Measurements from ENCODE around the gene NVL.

Gene NVL

DNA sequence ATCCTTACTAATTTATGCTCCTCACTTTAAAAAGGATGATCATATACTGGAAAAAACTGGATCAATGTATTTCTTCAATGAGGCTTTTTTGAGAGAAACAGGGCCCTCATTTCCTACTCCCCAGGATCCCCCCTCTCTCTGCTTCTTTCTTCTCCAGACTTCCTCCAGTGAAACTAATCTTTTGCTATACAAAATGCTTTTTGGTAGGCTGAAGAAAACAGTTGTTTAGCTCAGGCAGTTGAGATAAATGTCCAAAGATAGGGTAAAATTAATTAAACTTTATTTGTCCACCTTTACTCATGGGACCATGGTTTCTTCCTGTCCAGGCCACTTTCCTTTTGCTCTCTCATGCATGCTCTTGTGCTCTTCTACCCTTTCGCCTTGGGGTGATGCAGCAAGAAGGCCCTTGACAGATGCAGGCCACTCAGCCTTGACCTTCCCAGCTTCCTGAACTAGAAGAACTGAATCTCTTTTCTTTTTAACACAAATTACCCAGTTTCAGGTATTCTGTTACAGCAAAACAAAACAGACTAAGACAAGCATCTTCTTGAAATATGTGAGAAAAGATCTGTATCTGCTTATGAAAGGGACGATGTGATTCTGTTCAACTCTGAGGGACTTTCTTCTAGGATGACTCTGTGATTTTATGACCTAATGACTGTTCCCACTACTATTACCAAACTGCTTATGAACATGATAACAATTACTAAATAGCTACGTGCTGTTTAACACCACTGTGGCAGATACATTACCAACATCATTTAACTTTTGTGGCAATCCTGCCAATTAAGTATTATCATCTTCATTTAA, 63.7 kb downstream of the NVL start (continued):
- TF ChIP-seq ZNF221 (tag by site-specific recombination; IDR thresholded peaks at IDR 0.05; ENCODE audit: borderline replicate concordance) (no peak), MZF1 (tag by site-specific recombination; IDR thresholded peaks at IDR 0.05; ENCODE audit: borderline replicate concordance) (no peak), ZNF426 (tag by site-specific recombination; IDR thresholded peaks at IDR 0.05) (no peak), ZNF248 (tag by site-specific recombination; IDR thresholded peaks at IDR 0.05) (no peak), ZNF138 (tag by site-specific recombination; IDR thresholded peaks at IDR 0.05; ENCODE audit: borderline replicate concordance) (no peak), KLF16 (tag by site-specific recombination; IDR thresholded peaks at IDR 0.05) (no peak), HOXA7 (CRISPR knock-in tag; IDR thresholded peaks at IDR 0.05; ENCODE audit: borderline replicate concordance) (no peak), ZNF571 (tag by site-specific recombination; IDR thresholded peaks at IDR 0.05) (no peak), ZNF561 (tag by site-specific recombination; IDR thresholded peaks at IDR 0.05; ENCODE audit: borderline replicate concordance) (no peak), ZSCAN30 (tag by site-specific recombination; IDR thresholded peaks at IDR 0.05) (no peak), GFI1B (tag by site-specific recombination; IDR thresholded peaks at IDR 0.05) (no peak), ZFP69B (tag by site-specific recombination; IDR thresholded peaks at IDR 0.05) (no peak), ZFP41 (tag by site-specific recombination; IDR thresholded peaks at IDR 0.05; ENCODE audit: borderline replicate concordance) (no peak), SP7 (tag by site-specific recombination; IDR thresholded peaks at IDR 0.05) (peak; percentile 84), ZNF23 (tag by site-specific recombination; IDR thresholded peaks at IDR 0.05; ENCODE audit: borderline replicate concordance) (no peak), ZNF660 (tag by site-specific recombination; IDR thresholded peaks at IDR 0.05) (peak; percentile 83), ZNF585B (tag by site-specific recombination; IDR thresholded peaks at IDR 0.05) (no peak), REPIN1 (tag by site-specific recombination; IDR thresholded peaks at IDR 0.05; ENCODE audit: low read depth) (no peak), ZNF169 (tag by site-specific recombination; IDR thresholded peaks at IDR 0.05) (no peak), TCF7L2 (IDR thresholded peaks at IDR 0.05; ENCODE audit: borderline replicate concordance, low read depth, low read length) (no peak)
- TF ChIP-seq, protein P1, sequence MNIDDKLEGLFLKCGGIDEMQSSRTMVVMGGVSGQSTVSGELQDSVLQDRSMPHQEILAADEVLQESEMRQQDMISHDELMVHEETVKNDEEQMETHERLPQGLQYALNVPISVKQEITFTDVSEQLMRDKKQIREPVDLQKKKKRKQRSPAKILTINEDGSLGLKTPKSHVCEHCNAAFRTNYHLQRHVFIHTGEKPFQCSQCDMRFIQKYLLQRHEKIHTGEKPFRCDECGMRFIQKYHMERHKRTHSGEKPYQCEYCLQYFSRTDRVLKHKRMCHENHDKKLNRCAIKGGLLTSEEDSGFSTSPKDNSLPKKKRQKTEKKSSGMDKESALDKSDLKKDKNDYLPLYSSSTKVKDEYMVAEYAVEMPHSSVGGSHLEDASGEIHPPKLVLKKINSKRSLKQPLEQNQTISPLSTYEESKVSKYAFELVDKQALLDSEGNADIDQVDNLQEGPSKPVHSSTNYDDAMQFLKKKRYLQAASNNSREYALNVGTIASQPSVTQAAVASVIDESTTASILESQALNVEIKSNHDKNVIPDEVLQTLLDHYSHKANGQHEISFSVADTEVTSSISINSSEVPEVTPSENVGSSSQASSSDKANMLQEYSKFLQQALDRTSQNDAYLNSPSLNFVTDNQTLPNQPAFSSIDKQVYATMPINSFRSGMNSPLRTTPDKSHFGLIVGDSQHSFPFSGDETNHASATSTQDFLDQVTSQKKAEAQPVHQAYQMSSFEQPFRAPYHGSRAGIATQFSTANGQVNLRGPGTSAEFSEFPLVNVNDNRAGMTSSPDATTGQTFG (tag by site-specific recombination; IDR thresholded peaks at IDR 0.05; ENCODE audit: borderline replicate concordance) = no peak
- TF ChIP-seq, protein P2, sequence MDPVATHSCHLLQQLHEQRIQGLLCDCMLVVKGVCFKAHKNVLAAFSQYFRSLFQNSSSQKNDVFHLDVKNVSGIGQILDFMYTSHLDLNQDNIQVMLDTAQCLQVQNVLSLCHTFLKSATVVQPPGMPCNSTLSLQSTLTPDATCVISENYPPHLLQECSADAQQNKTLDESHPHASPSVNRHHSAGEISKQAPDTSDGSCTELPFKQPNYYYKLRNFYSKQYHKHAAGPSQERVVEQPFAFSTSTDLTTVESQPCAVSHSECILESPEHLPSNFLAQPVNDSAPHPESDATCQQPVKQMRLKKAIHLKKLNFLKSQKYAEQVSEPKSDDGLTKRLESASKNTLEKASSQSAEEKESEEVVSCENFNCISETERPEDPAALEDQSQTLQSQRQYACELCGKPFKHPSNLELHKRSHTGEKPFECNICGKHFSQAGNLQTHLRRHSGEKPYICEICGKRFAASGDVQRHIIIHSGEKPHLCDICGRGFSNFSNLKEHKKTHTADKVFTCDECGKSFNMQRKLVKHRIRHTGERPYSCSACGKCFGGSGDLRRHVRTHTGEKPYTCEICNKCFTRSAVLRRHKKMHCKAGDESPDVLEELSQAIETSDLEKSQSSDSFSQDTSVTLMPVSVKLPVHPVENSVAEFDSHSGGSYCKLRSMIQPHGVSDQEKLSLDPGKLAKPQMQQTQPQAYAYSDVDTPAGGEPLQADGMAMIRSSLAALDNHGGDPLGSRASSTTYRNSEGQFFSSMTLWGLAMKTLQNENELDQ (tag by site-specific recombination; IDR thresholded peaks at IDR 0.05; ENCODE audit: low read depth) = no peak
- TF ChIP-seq, protein P3, sequence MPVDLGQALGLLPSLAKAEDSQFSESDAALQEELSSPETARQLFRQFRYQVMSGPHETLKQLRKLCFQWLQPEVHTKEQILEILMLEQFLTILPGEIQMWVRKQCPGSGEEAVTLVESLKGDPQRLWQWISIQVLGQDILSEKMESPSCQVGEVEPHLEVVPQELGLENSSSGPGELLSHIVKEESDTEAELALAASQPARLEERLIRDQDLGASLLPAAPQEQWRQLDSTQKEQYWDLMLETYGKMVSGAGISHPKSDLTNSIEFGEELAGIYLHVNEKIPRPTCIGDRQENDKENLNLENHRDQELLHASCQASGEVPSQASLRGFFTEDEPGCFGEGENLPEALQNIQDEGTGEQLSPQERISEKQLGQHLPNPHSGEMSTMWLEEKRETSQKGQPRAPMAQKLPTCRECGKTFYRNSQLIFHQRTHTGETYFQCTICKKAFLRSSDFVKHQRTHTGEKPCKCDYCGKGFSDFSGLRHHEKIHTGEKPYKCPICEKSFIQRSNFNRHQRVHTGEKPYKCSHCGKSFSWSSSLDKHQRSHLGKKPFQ (tag by site-specific recombination; IDR thresholded peaks at IDR 0.05) = no peak
- TF ChIP-seq, protein P4, sequence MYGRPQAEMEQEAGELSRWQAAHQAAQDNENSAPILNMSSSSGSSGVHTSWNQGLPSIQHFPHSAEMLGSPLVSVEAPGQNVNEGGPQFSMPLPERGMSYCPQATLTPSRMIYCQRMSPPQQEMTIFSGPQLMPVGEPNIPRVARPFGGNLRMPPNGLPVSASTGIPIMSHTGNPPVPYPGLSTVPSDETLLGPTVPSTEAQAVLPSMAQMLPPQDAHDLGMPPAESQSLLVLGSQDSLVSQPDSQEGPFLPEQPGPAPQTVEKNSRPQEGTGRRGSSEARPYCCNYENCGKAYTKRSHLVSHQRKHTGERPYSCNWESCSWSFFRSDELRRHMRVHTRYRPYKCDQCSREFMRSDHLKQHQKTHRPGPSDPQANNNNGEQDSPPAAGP (tag by site-specific recombination; IDR thresholded peaks at IDR 0.05) = no peak
- TF ChIP-seq, protein P5, sequence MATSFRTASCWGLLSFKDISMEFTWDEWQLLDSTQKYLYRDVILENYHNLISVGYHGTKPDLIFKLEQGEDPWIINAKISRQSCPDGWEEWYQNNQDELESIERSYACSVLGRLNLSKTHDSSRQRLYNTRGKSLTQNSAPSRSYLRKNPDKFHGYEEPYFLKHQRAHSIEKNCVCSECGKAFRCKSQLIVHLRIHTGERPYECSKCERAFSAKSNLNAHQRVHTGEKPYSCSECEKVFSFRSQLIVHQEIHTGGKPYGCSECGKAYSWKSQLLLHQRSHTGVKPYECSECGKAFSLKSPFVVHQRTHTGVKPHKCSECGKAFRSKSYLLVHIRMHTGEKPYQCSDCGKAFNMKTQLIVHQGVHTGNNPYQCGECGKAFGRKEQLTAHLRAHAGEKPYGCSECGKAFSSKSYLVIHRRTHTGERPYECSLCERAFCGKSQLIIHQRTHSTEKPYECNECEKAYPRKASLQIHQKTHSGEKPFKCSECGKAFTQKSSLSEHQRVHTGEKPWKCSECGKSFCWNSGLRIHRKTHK (tag by site-specific recombination; IDR thresholded peaks at IDR 0.05) = no peak
- TF ChIP-seq, protein P6, sequence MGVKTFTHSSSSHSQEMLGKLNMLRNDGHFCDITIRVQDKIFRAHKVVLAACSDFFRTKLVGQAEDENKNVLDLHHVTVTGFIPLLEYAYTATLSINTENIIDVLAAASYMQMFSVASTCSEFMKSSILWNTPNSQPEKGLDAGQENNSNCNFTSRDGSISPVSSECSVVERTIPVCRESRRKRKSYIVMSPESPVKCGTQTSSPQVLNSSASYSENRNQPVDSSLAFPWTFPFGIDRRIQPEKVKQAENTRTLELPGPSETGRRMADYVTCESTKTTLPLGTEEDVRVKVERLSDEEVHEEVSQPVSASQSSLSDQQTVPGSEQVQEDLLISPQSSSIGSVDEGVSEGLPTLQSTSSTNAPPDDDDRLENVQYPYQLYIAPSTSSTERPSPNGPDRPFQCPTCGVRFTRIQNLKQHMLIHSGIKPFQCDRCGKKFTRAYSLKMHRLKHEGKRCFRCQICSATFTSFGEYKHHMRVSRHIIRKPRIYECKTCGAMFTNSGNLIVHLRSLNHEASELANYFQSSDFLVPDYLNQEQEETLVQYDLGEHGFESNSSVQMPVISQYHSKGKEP (tag by site-specific recombination; IDR thresholded peaks at IDR 0.05) = peak; percentile 6; the same call in 1 of the 2 replicates
- TF ChIP-seq, protein P7, sequence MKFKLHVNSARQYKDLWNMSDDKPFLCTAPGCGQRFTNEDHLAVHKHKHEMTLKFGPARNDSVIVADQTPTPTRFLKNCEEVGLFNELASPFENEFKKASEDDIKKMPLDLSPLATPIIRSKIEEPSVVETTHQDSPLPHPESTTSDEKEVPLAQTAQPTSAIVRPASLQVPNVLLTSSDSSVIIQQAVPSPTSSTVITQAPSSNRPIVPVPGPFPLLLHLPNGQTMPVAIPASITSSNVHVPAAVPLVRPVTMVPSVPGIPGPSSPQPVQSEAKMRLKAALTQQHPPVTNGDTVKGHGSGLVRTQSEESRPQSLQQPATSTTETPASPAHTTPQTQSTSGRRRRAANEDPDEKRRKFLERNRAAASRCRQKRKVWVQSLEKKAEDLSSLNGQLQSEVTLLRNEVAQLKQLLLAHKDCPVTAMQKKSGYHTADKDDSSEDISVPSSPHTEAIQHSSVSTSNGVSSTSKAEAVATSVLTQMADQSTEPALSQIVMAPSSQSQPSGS (tag by site-specific recombination; IDR thresholded peaks at IDR 0.05; ENCODE audit: low read depth) = peak; percentile 66; the same call in 1 of the 2 replicates

Measured in HEK293 (cell line).